H1 (cell line): Measurements from ENCODE around the gene PTPRO. TPM values are rescaled to one million over a fixed set of nuclear protein-coding genes. Genes with fewer than 3 reads are reported as not detected.

ENCODE experiments used
- CTCF ChIA-PET: fragments of 300-600 bp; sonication (Branson Sonifier 250); formaldehyde crosslinking; loops from one replicate; lab custom pipeline; 2021; ENCODE audit not compliant: partially characterized antibody; lab: Charles Lee
- POLR2A ChIA-PET: fragments of 300-600 bp; sonication (Branson Sonifier 250); formaldehyde crosslinking; loops from one replicate; lab custom pipeline; 2021; ENCODE audit warnings: inconsistent platforms; ENCODE audit not compliant: partially characterized antibody; lab: Charles Lee
- DNase-seq, 2 experiments: peaks; one replicate each; pipeline versions ENCODE4 v3.0.0 to v3.0.0-alpha.2; 2010 to 2022; ENCODE audit warnings: low spot score in 2 of 2, low read depth in 1 of 2, mixed read lengths in 1 of 2
- FAIRE-seq: peaks from 2 replicates; lab custom pipeline; 2011; peaks lifted over from hg19 to GRCh38; lab: Jason Lieb, UNC
- H2AFZ ChIP-seq: 2 replicates; pipeline ENCODE4 v1.8.1; 2012; ENCODE audit warnings: low read length, inconsistent platforms
- H2AK5ac ChIP-seq: 2 replicates; pipeline ENCODE4 v1.6.1; 2013; ENCODE audit warnings: low read depth, low read length
- H2BK120ac ChIP-seq: replicated peaks from 2 replicates; pipeline ENCODE3; 2013; ENCODE audit warnings: low read depth, low read length, inconsistent platforms
- H2BK12ac ChIP-seq: 2 replicates; pipeline ENCODE4 v1.6.1; 2013; ENCODE audit warnings: low read depth, low read length
- H2BK15ac ChIP-seq: 2 replicates; pipeline ENCODE4 v1.6.1; 2013; ENCODE audit warnings: low read length
- H2BK20ac ChIP-seq: 2 replicates; pipeline ENCODE4 v1.6.1; 2013; ENCODE audit warnings: low read length
- H2BK5ac ChIP-seq: 2 replicates; pipeline ENCODE4 v1.6.1; 2013; ENCODE audit warnings: low read depth, low read length
- H3K14ac ChIP-seq: 2 replicates; pipeline ENCODE4 v1.6.1; 2013; ENCODE audit warnings: inconsistent platforms; ENCODE audit not compliant: insufficient read length
- H3K18ac ChIP-seq: 2 replicates; pipeline ENCODE4 v1.6.1; 2013; ENCODE audit warnings: low read length; ENCODE audit errors: extremely low read depth
- H3K23ac ChIP-seq: 2 replicates; pipeline ENCODE4 v1.6.1; 2013; ENCODE audit warnings: inconsistent platforms; ENCODE audit not compliant: insufficient read length
- H3K23me2 ChIP-seq: 2 replicates; pipeline ENCODE4 v1.6.1; 2013; ENCODE audit warnings: low read depth, low read length
- H3K27ac ChIP-seq: 2 replicates; pipeline ENCODE4 v1.6.1; 2011; ENCODE audit warnings: low read depth, low read length, inconsistent platforms
- H3K27me3 ChIP-seq, 4 experiments: replicated peaks in 1 of 4; 1 replicate in 1 of 4; 2 replicates in 3 of 4; pipeline versions ENCODE4 v1.6.1 to v1.8.1; 2011 to 2013; ENCODE audit warnings: low read length in 3 of 4, mild to moderate bottlenecking in 3 of 4, inconsistent platforms in 2 of 4, mixed read lengths in 2 of 4, moderate library complexity in 1 of 4; ENCODE audit not compliant: control insufficient read depth in 3 of 4, insufficient read depth in 3 of 4; ENCODE audit errors: extremely low read depth in 1 of 4
- H3K36me3 ChIP-seq, 4 experiments: 2 replicates each; pipeline versions ENCODE4 v1.6.1 to v1.8.1; 2011 to 2013; ENCODE audit warnings: mild to moderate bottlenecking in 4 of 4, low read length in 3 of 4, moderate library complexity in 2 of 4, control low read depth in 1 of 4, inconsistent platforms in 1 of 4; ENCODE audit not compliant: insufficient read depth in 4 of 4, control insufficient read depth in 2 of 4
- H3K4ac ChIP-seq: replicated peaks from 2 replicates; pipeline ENCODE3; 2013; ENCODE audit warnings: low read length, low read depth, mixed read lengths, inconsistent platforms; ENCODE audit not compliant: insufficient read length
- H3K4me1 ChIP-seq, 4 experiments: replicated peaks in 1 of 4; 1 replicate in 1 of 4; 2 replicates in 3 of 4; pipeline versions ENCODE4 v1.6.1 to v1.8.1; 2011 to 2013; ENCODE audit warnings: low read length in 3 of 4, inconsistent platforms in 2 of 4, mixed read lengths in 1 of 4; ENCODE audit not compliant: insufficient read depth in 4 of 4, control insufficient read depth in 3 of 4
- H3K4me2 ChIP-seq, 2 experiments: 2 replicates each; pipeline versions ENCODE4 v1.6.1 to v1.8.1; 2011 to 2013; ENCODE audit warnings: low read depth in 2 of 2, low read length in 2 of 2, control low read depth in 1 of 2, inconsistent platforms in 1 of 2, mild to moderate bottlenecking in 1 of 2; ENCODE audit not compliant: insufficient read depth in 1 of 2
- H3K4me3 ChIP-seq, 4 experiments: fragments of 200-600, 300-600 bp in 1 of 4; sonication (generic), shearing (Covaris generic), sonication (Bioruptor Twin) in 1 of 4; 2 replicates each; pipeline versions ENCODE4 v1.5.1 to v1.8.1; 2011 to 2016; ENCODE audit warnings: low read length in 4 of 4, low read depth in 3 of 4, control low read depth in 2 of 4, inconsistent platforms in 2 of 4, mild to moderate bottlenecking in 2 of 4, mixed read lengths in 1 of 4, moderate library complexity in 1 of 4; ENCODE audit not compliant: insufficient read depth in 2 of 4; ENCODE audit errors: extremely low read depth in 1 of 4
- H3K56ac ChIP-seq: replicated peaks from 2 replicates; pipeline ENCODE3; 2013; ENCODE audit warnings: low read depth, mild to moderate bottlenecking, mixed read lengths, low read length, inconsistent platforms; ENCODE audit not compliant: insufficient read length
- H3K79me1 ChIP-seq: 2 replicates; pipeline ENCODE4 v1.6.1; 2013; ENCODE audit warnings: low read depth, low read length, control low read depth
- H3K79me2 ChIP-seq, 2 experiments: 2 replicates each; pipeline versions ENCODE4 v1.6.1 to v1.8.1; 2012 to 2013; ENCODE audit warnings: low read length in 2 of 2, mild to moderate bottlenecking in 2 of 2, inconsistent platforms in 1 of 2; ENCODE audit not compliant: insufficient read depth in 2 of 2, control insufficient read depth in 1 of 2
- H3K9ac ChIP-seq, 4 experiments: replicated peaks in 1 of 4; 1 replicate in 1 of 4; 2 replicates in 3 of 4; pipeline versions ENCODE4 v1.6.1 to v1.8.1; 2011 to 2013; ENCODE audit warnings: low read depth in 3 of 4, low read length in 3 of 4, control low read depth in 2 of 4, mild to moderate bottlenecking in 2 of 4, moderate library complexity in 2 of 4, inconsistent platforms in 1 of 4; ENCODE audit errors: extremely low read depth in 1 of 4
- H3K9me3 ChIP-seq, 2 experiments: 2 replicates each; pipeline versions ENCODE4 v1.6.1 to v1.8.1; 2012 to 2013; ENCODE audit warnings: mild to moderate bottlenecking in 2 of 2, moderate library complexity in 2 of 2, control low read depth in 1 of 2, inconsistent platforms in 1 of 2, low read depth in 1 of 2, low read length in 1 of 2, mixed read lengths in 1 of 2; ENCODE audit not compliant: insufficient read depth in 2 of 2
- H4K20me1 ChIP-seq, 2 experiments: replicated peaks in 1 of 2; 2 replicates each; pipeline versions ENCODE3 to v1.8.1; 2011 to 2013; ENCODE audit warnings: inconsistent platforms in 2 of 2, low read length in 2 of 2, mild to moderate bottlenecking in 1 of 2; ENCODE audit not compliant: insufficient read depth in 2 of 2, control insufficient read depth in 1 of 2
- H4K5ac ChIP-seq: 2 replicates; pipeline ENCODE4 v1.6.1; 2013; ENCODE audit warnings: low read length, low read depth, mixed read lengths, inconsistent platforms; ENCODE audit not compliant: insufficient read length
- H4K8ac ChIP-seq: 2 replicates; pipeline ENCODE4 v1.8.0; 2013; ENCODE audit warnings: mild to moderate bottlenecking, moderate library complexity, low read length, inconsistent platforms; ENCODE audit not compliant: insufficient read depth; ENCODE audit errors: extremely low read depth
- H4K91ac ChIP-seq: replicated peaks from 2 replicates; pipeline ENCODE3; 2013; ENCODE audit warnings: low read length, mixed read lengths, inconsistent platforms; ENCODE audit not compliant: insufficient read length
- CTBP2 ChIP-seq: IDR thresholded peaks from 2 replicates; pipeline ENCODE4 v1.7.0; 2011; ENCODE audit warnings: borderline replicate concordance, mild to moderate bottlenecking, moderate library complexity, mixed read lengths, low read length; ENCODE audit not compliant: insufficient read depth, insufficient read length
- RAD21 ChIP-seq, 2 experiments: IDR thresholded peaks in 1 of 2; conservative IDR thresholded peaks in 1 of 2; 2 replicates each; pipeline ENCODE4 v1.6.1; 2011; ENCODE audit warnings: low read depth in 2 of 2, low read length in 2 of 2, improper control_type of control experiment in 1 of 2, inconsistent platforms in 1 of 2, mild to moderate bottlenecking in 1 of 2, moderate library complexity in 1 of 2
- TAF1 ChIP-seq: IDR thresholded peaks from 2 replicates; pipeline ENCODE4 v1.6.1; 2011; ENCODE audit warnings: mild to moderate bottlenecking, low read depth, low read length
- YY1 ChIP-seq: IDR thresholded peaks from 2 replicates; pipeline ENCODE4 v1.6.1; 2011; ENCODE audit warnings: low read depth, mild to moderate bottlenecking, low read length
- WGBS, 2 experiments: shearing (Covaris generic) in 1 of 2; methylation state at CpG; one replicate each; pipeline versions ENCODE4 v1.1.6 to v1.1.7; 2013 to 2015; ENCODE audit warnings: low lambda C conversion rate in 2 of 2, mixed read lengths in 2 of 2, inconsistent platforms in 1 of 2, low coverage in 1 of 2, missing lambda C conversion rate in 1 of 2; ENCODE audit not compliant: insufficient replicate concordance in 2 of 2, insufficient coverage in 1 of 2, insufficient read length in 1 of 2; ENCODE audit errors: extremely low coverage in 1 of 2, missing lambda C conversion rate in 1 of 2; 5-methylcytosine and 5-hydroxymethylcytosine counted together
- polyA plus RNA-seq, 7 experiments: library from polyadenylated mRNA; depleted of rRNA in 3 of 7; stranded (reverse) in 5 of 7; unstranded in 2 of 7; fragments of >200 nt in 5 of 7; fragments of 200-250 nt in 2 of 7; gene quantifications; 1 replicate in 5 of 7; 2 replicates in 1 of 7; 4 replicates in 1 of 7; pipeline versions ENCODE4 v1.2.1 to v1.2.3, GENCODE V29; 2011 to 2013; ENCODE audit warnings: missing spikeins in 2 of 7, mixed read lengths in 2 of 7
- total RNA-seq: library from RNA; stranded (reverse); fragmentation: NEBNext Ultra II Directional; extraction: Animal tissue kit (Norgen Biotek cat#: 25700); gene quantifications from 2 replicates; pipeline ENCODE4 v1.2.1, GENCODE V29; 2021
- TF ChIP-seq, protein P1 (sequence below), 3 experiments: IDR thresholded peaks; 1 replicate in 2 of 3; 2 replicates in 1 of 3; pipeline versions ENCODE4 v1.5.1 to v1.6.1; 2011; ENCODE audit warnings: low read length in 3 of 3, mild to moderate bottlenecking in 3 of 3, inconsistent platforms in 2 of 3, low read depth in 1 of 3, moderate library complexity in 1 of 3; ENCODE audit not compliant: insufficient read depth in 1 of 3; ENCODE audit errors: control extremely low read depth in 1 of 3

PTPRO gene
- total and polyA plus RNA-seq, 2 of the 8 experiments (the other 6 are each of a cell fraction or from before 2014, with no cell fraction given): 0.73 to 1.7 TPM

DNA sequence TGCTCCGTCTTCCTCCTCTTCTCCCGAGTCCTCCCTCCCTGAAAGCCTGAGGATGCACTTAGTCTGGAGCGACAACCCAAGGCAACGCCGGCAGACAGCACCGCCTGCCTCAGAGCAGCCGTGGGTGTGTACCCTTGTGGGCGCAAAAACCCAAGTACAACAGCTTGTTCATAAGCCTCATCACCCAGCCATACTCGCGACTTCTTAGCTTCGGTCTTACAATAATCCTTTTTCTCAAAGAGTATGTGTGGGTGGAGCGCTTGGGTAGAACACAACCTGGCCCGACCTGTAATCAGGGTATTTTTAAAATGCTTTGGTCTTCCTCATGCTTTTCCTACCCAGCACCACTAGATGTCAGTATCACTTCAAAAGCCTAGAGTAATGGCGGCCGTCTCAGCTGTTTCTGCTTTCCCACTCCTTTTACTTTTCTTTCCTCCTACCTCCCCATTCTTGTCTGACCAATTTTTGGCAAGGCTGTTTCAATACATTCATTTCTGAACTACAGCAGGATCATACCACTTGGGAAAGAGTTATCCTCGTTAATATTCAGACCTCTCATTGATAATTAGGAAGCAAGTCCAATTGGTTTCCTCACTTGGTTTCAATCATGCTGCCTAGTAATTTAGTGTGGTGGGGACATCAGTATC, 268.0 kb downstream of the PTPRO start:
- H4K8ac ChIP-seq: peak overlapping the region; percentile 41; the same call in 1 of the 2 replicates
- no peak overlapping the region for H2BK15ac ChIP-seq
- no peak overlapping the region for H4K5ac ChIP-seq
- H3K27ac ChIP-seq: no peak overlapping the region
- no peaks in the 10 kb centered on the region for H4K20me1 ChIP-seq
- H3K4me3 ChIP-seq: peak overlapping the region in 3 of 4 experiments; percentile 8 to 50 (median 28); a peak in 4 of 8 replicates
- H3K36me3 ChIP-seq: no peaks in the 10 kb centered on the region
- H3K79me1 ChIP-seq: no peaks in the 10 kb centered on the region
- H3K18ac ChIP-seq: no peak overlapping the region
- H3K23ac ChIP-seq: no peak overlapping the region
- H4K91ac ChIP-seq: no peak overlapping the region
- peak; percentile 9 to 57 for DNase-seq
- POLR2A ChIA-PET: no interaction called here
- no peak overlapping the region for H2BK20ac ChIP-seq
- H3K56ac ChIP-seq: no peak overlapping the region
- H3K4ac ChIP-seq: no peak overlapping the region
- H2BK5ac ChIP-seq: no peak overlapping the region
- 0 out of 2 replicates have a peak, but pooled peaks cover 2% of the 10 kb centered on the region for H3K23me2 ChIP-seq
- WGBS, 2 experiments: 41% methylated on average over 16 of the region's 16 CpGs; no CpG with 5 or more reads in 1 of the 2 experiments
- H3K4me2 ChIP-seq: peak overlapping the region; percentile 40 to 67
- no peak overlapping the region for H2BK12ac ChIP-seq
- H2AFZ ChIP-seq: peak overlapping the region; percentile 98
- FAIRE-seq: peak; percentile 92
- TF ChIP-seq RAD21 (IDR thresholded peaks at IDR 0.05 in 1 of 2, conservative IDR thresholded peaks at IDR 0.05 in 1 of 2; ENCODE audit: low read depth in 2 of 2, low read length in 2 of 2) (peak; percentile 91 to 92), CTBP2 (no peak), TAF1 (0 out of 2 replicates have a peak, but pooled peaks have one; percentile 28), YY1 (peak; percentile 98)
- TF ChIP-seq, protein P1, sequence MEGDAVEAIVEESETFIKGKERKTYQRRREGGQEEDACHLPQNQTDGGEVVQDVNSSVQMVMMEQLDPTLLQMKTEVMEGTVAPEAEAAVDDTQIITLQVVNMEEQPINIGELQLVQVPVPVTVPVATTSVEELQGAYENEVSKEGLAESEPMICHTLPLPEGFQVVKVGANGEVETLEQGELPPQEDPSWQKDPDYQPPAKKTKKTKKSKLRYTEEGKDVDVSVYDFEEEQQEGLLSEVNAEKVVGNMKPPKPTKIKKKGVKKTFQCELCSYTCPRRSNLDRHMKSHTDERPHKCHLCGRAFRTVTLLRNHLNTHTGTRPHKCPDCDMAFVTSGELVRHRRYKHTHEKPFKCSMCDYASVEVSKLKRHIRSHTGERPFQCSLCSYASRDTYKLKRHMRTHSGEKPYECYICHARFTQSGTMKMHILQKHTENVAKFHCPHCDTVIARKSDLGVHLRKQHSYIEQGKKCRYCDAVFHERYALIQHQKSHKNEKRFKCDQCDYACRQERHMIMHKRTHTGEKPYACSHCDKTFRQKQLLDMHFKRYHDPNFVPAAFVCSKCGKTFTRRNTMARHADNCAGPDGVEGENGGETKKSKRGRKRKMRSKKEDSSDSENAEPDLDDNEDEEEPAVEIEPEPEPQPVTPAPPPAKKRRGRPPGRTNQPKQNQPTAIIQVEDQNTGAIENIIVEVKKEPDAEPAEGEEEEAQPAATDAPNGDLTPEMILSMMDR (IDR thresholded peaks at IDR 0.05; ENCODE audit: control extremely low read depth in 1 of 3, insufficient read depth in 1 of 3, low read depth in 1 of 3, low read length in 3 of 3): peak in 2 of 3 experiments; percentile 76 to 78; a peak in 3 of 4 replicates
- H3K14ac ChIP-seq: no peak overlapping the region
- H2BK120ac ChIP-seq: no peak overlapping the region
- H3K79me2 ChIP-seq: no peaks in the 10 kb centered on the region
- no peaks in the 10 kb centered on the region for H3K4me1 ChIP-seq
- H3K27me3 ChIP-seq: no peaks in the 10 kb centered on the region
- CTCF ChIA-PET: interaction anchor here (0.8 to 4.5 kb wide), 31 partner anchors 13 to 753 kb away, joined by 3 to 72 read pairs (median 3); no protein-coding TSS in a partner anchor
- H2AK5ac ChIP-seq: no peak overlapping the region
- H3K9me3 ChIP-seq: no peaks in the 10 kb centered on the region
- H3K9ac ChIP-seq: 0 out of 7 replicates have a peak overlapping the region, but pooled peaks of 2 of the 4 experiments have one; percentile 16 to 36
